BJ (cell line): ENCODE measurements around the gene ZNF629. TPM values are rescaled to one million over a fixed set of nuclear protein-coding genes. Genes with fewer than 3 reads are reported as not detected.
A peak's percentile ranks its signal among the peaks of the same experiment; 100 is the strongest.

Experiments used
- CTCF ChIA-PET: fragments of 350-600 bp; formaldehyde crosslinking; extraction: SDS; loops from one replicate; lab custom pipeline; 2021; ENCODE audit warnings: antibody characterized with exemption, inconsistent platforms; lab: Yijun Ruan, JAX
- POLR2A ChIA-PET: fragments of 300-600 bp; sonication (Branson Sonifier 250); formaldehyde crosslinking; extraction: SDS; loops from one replicate; lab custom pipeline; 2021; ENCODE audit warnings: antibody characterized with exemption; lab: Charles Lee
- DNase-seq: peaks from one replicate; pipeline ENCODE4 v3.0.0-alpha.2; 2011; ENCODE audit warnings: low read depth
- H3K27me3 ChIP-seq: 2 replicates; pipeline ENCODE4 v1.6.0; 2011; ENCODE audit warnings: low read length; ENCODE audit not compliant: control insufficient read depth, insufficient read depth
- H3K36me3 ChIP-seq: 2 replicates; pipeline ENCODE4 v1.5.1; 2011; ENCODE audit warnings: low read length; ENCODE audit not compliant: control insufficient read depth, insufficient read depth
- H3K4me3 ChIP-seq: 2 replicates; pipeline ENCODE4 v1.5.1; 2011; ENCODE audit warnings: low read depth, mild to moderate bottlenecking, control low read depth, low read length
- polyA plus RNA-seq: library from polyadenylated mRNA; depleted of rRNA; stranded (reverse); fragments of >200 nt; gene quantifications from 2 replicates; pipeline ENCODE4 v1.2.3, GENCODE V29; 2011
- TF ChIP-seq, protein P1 (sequence below): IDR thresholded peaks from 2 replicates; pipeline ENCODE4 v1.5.1; 2011; ENCODE audit warnings: low read depth, mild to moderate bottlenecking, control low read depth, inconsistent platforms, low read length, moderate library complexity; ENCODE audit not compliant: insufficient read depth

ZNF629 gene
- polyA plus RNA-seq, 1 experiment = 6.0 TPM

GRCh38 chr16:30761928-30762902 lies 24.8 kb downstream of the ZNF629 start, which contains the start of the genes CFAP119 and RNF40:
TSS of gene CFAP119 (minus strand) at chr16:30762062. CDS start at chr16:30761748, 314 bp downstream.
TSS of gene RNF40 (plus strand) at chr16:30762322. CDS start at chr16:30762546, 224 bp downstream.
- DNase-seq = peak; percentile 93
- CTCF ChIA-PET = interaction anchor here (0.9 to 1.6 kb wide), 2 partner anchors 17 to 179 kb away, joined by 3 to 5 read pairs; no protein-coding TSS in a partner anchor
- H3K36me3 ChIP-seq = peaks cover 33% of the 10 kb centered on the region

GRCh38 chr16:30761427-30761927 lies 25.5 kb downstream of the ZNF629 start:
- TF ChIP-seq, protein P1, sequence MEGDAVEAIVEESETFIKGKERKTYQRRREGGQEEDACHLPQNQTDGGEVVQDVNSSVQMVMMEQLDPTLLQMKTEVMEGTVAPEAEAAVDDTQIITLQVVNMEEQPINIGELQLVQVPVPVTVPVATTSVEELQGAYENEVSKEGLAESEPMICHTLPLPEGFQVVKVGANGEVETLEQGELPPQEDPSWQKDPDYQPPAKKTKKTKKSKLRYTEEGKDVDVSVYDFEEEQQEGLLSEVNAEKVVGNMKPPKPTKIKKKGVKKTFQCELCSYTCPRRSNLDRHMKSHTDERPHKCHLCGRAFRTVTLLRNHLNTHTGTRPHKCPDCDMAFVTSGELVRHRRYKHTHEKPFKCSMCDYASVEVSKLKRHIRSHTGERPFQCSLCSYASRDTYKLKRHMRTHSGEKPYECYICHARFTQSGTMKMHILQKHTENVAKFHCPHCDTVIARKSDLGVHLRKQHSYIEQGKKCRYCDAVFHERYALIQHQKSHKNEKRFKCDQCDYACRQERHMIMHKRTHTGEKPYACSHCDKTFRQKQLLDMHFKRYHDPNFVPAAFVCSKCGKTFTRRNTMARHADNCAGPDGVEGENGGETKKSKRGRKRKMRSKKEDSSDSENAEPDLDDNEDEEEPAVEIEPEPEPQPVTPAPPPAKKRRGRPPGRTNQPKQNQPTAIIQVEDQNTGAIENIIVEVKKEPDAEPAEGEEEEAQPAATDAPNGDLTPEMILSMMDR = no peak
- ChIA-PET POLR2A (no interaction called here), CTCF (no interaction called here)
- no peak for DNase-seq
- peaks cover 33% of the 10 kb centered on the region for H3K36me3 ChIP-seq
- peak overlapping the region; percentile 74 for H3K4me3 ChIP-seq
- no peaks in the 10 kb centered on the region for H3K27me3 ChIP-seq

More at GRCh38 chr16:30761928-30762902, 24.8 kb downstream of the ZNF629 start, which contains the start of the genes CFAP119 and RNF40:
- Histone ChIP-seq H3K4me3 (peak within 1 kb of the TSS; percentile 74), H3K27me3 (no peaks in the 10 kb centered on the region)
- TF ChIP-seq, protein P1 = 0 out of 2 replicates have a peak, but pooled peaks have one; percentile 18
- POLR2A ChIA-PET = no interaction called here

DNA sequence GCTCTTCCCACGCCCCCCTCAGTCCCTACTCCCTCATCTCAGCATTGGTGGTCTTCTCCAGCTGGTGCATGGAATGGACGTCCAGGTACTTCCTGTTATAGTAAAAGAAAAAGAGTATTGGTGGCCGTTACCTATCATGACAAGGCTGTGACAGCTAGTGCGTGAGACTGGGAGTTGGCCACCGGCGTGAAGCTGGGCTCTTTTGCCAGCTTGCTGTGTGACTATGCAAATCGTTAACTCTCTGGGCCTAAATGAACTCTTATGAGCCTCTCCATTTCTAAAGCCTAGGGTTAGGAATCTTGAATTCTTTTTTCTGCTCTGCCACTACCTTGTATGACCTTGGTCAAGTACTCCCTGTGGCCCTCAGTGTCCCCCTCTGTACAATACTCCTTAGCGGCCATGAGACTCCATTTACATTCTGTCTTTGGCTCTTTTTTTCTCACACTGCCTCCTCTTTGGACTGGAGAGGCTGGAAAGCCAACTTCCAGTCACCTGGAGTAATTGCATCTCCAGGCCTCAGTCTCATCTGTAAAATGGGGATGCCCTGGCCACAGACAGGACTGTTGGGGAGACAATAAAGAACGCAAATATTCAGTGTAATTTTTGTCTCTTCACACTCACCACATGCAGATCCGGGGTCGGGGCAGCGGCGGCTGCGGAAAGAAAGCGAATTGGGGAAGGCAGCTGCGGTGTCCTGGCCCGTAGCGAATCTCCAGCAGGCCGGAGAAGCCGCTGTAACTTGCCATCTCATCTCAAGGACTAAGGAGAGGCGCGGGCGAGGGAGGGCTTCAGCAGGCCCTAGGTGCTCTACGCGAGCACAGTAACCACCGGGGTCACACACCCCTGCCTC lies 26.2 kb downstream of the ZNF629 start:
- POLR2A ChIA-PET = no interaction called here
- TF ChIP-seq, protein P1 = no peak
- no peak for DNase-seq

DNA sequence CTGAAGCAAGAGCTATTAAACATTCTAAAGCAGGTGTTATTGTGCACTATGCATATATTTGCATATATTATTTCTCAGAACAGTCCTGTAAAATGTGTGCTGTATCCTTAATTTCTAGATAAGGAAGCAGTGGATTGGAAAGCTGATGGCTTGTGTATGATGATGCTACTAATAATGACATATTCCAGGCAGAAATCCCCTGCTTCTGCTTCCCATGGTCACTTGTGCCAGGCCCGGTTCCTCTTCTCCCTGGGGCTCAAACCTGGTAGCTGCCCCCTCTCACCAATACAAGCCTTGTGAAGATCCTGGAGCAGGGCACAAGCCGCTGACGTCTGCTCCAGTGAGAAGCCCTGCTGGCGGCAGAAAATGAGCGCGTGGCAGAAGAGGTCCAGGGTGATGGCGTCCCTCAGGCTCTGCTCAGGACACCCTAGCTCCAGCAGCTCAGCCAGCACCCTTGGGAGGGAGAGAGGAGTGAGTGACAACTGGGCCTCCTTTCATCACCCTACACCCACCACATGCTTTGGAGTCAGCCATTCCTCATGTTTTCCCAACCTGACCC lies 26.9 kb downstream of the ZNF629 start:
- TF ChIP-seq, protein P1 = no peak
- H3K4me3 ChIP-seq = no peak overlapping the region
- no peak for DNase-seq
- CTCF ChIA-PET = interaction anchor here (1.0 kb wide), 1 partner anchor 13 kb away, joined by 3 read pairs; the partner anchor contains the start of gene PHKG2
- POLR2A ChIA-PET = interaction anchor here (0.7 kb wide), 1 partner anchor 1772 kb away, joined by 3 read pairs; no protein-coding TSS in a partner anchor
- peaks cover 23% of the 10 kb centered on the region for H3K36me3 ChIP-seq
- no peaks in the 10 kb centered on the region for H3K27me3 ChIP-seq

More for the DNA sequence above, 26.2 kb downstream of the ZNF629 start:
- CTCF ChIA-PET = no interaction called here
- Histone ChIP-seq H3K4me3 (peak overlapping the region; percentile 74), H3K27me3 (no peaks in the 10 kb centered on the region), H3K36me3 (peaks cover 28% of the 10 kb centered on the region)
